Endothelial cell of umbilical vein (primary cell): ENCODE results near the gene ACSS2. TPM values are rescaled to one million over a fixed set of nuclear protein-coding genes. Genes with fewer than 3 reads are reported as not detected.

Source experiments
- BruUV-seq: library from RNA; stranded (reverse); fragments of 400-500 nt; replicated peaks from 2 replicates; lab custom pipeline; 2021; lab: Mats Ljungman, UMichigan
- CTCF ChIA-PET: fragments of 300-600, 350-600 bp; sonication (Branson Sonifier 250); formaldehyde crosslinking; loops from one replicate; lab custom pipeline; 2021; ENCODE audit warnings: antibody characterized with exemption, inconsistent platforms; lab: Charles Lee
- POLR2A ChIA-PET: fragments of 300-600, 350-600 bp; sonication (Branson Sonifier 250); formaldehyde crosslinking; loops from one replicate; lab custom pipeline; 2021; ENCODE audit warnings: antibody characterized with exemption, inconsistent platforms; lab: Charles Lee
- DNase-seq: peaks from one replicate; pipeline ENCODE4 v3.0.0-alpha.2; 2011; ENCODE audit warnings: low read depth, low spot score
- FAIRE-seq: peaks from 2 replicates; lab custom pipeline; 2011; peaks lifted over from hg19 to GRCh38; lab: Jason Lieb, UNC
- H2AFZ ChIP-seq: 2 replicates; pipeline ENCODE4 v1.6.0; 2012; ENCODE audit warnings: low read depth, low read length, control low read depth, inconsistent platforms
- H3K27ac ChIP-seq: 2 replicates; pipeline ENCODE4 v1.5.1; 2011; ENCODE audit warnings: low read depth, mild to moderate bottlenecking, control low read depth, low read length, moderate library complexity; ENCODE audit not compliant: insufficient read depth
- H3K27me3 ChIP-seq, 2 experiments: 2 replicates each; pipeline versions ENCODE4 v1.6.0 to v1.6.1; 2011; ENCODE audit warnings: low read length in 2 of 2, mixed read lengths in 1 of 2; ENCODE audit not compliant: control insufficient read depth in 2 of 2, insufficient read depth in 2 of 2
- H3K36me3 ChIP-seq, 2 experiments: 2 replicates in 1 of 2; 3 replicates in 1 of 2; pipeline ENCODE4 v1.5.1; 2011; ENCODE audit warnings: low read length in 2 of 2, mild to moderate bottlenecking in 1 of 2, moderate library complexity in 1 of 2; ENCODE audit not compliant: control insufficient read depth in 2 of 2, insufficient read depth in 2 of 2; ENCODE audit errors: extremely low read depth in 1 of 2
- H3K4me1 ChIP-seq: 3 replicates; pipeline ENCODE4 v1.5.1; 2011; ENCODE audit warnings: mild to moderate bottlenecking, low read length; ENCODE audit not compliant: control insufficient read depth, insufficient read depth; ENCODE audit errors: extremely low read depth
- H3K4me2 ChIP-seq: 2 replicates; pipeline ENCODE4 v1.6.1; 2011; ENCODE audit warnings: low read length, control low read depth, mixed read lengths; ENCODE audit not compliant: insufficient read depth
- H3K4me3 ChIP-seq, 3 experiments: fragments of 200-600 bp in 1 of 3; sonication (generic), shearing (Covaris generic) in 1 of 3; replicated peaks in 1 of 3; 2 replicates each; pipeline ENCODE4 v1.5.1; 2011 to 2016; ENCODE audit warnings: control low read depth in 3 of 3, low read length in 3 of 3, mild to moderate bottlenecking in 2 of 3, inconsistent platforms in 1 of 3, low read depth in 1 of 3, moderate library complexity in 1 of 3; ENCODE audit not compliant: insufficient read depth in 1 of 3
- H3K79me2 ChIP-seq: 2 replicates; pipeline ENCODE4 v1.6.0; 2012; ENCODE audit warnings: low read length, inconsistent platforms; ENCODE audit not compliant: control insufficient read depth, insufficient read depth
- H3K9ac ChIP-seq: replicated peaks from 2 replicates; pipeline ENCODE3; 2011; ENCODE audit warnings: low read length, control low read depth; ENCODE audit not compliant: insufficient read depth; ENCODE audit errors: extremely low read depth
- H3K9me1 ChIP-seq: replicated peaks from 3 replicates; pipeline ENCODE4 v1.6.0; 2011; ENCODE audit warnings: mild to moderate bottlenecking, low read length; ENCODE audit not compliant: control insufficient read depth, insufficient read depth; ENCODE audit errors: extremely low read depth
- H3K9me3 ChIP-seq: replicated peaks from 2 replicates; pipeline ENCODE4 v1.5.1; 2012; ENCODE audit warnings: low read length, inconsistent platforms; ENCODE audit not compliant: control insufficient read depth, insufficient read depth
- H4K20me1 ChIP-seq: replicated peaks from 2 replicates; pipeline ENCODE3; 2011; ENCODE audit warnings: mild to moderate bottlenecking, low read length; ENCODE audit not compliant: control insufficient read depth, insufficient read depth; ENCODE audit errors: extremely low read depth
- CTCF ChIP-seq, 2 donors: IDR thresholded peaks; 1 replicate in 1 of 2; 2 replicates in 1 of 2; pipeline ENCODE4 v1.5.1; 2011; ENCODE audit warnings: low read length in 2 of 2, mild to moderate bottlenecking in 2 of 2, moderate library complexity in 2 of 2, control low read depth in 1 of 2, inconsistent platforms in 1 of 2, low read depth in 1 of 2; ENCODE audit not compliant: insufficient read depth in 1 of 2; ENCODE audit errors: extremely low read depth in 1 of 2
- EZH2 ChIP-seq: IDR thresholded peaks from 2 replicates; pipeline ENCODE4 v1.6.1; 2012; ENCODE audit warnings: borderline replicate concordance, low read depth, mild to moderate bottlenecking, moderate library complexity, low read length, inconsistent platforms; ENCODE audit not compliant: severe bottlenecking
- FOS ChIP-seq: IDR thresholded peaks from 2 replicates; pipeline ENCODE4 v1.6.1; 2011; ENCODE audit warnings: mild to moderate bottlenecking, low read length, moderate library complexity, borderline replicate concordance; ENCODE audit not compliant: insufficient read depth
- GATA2 ChIP-seq: IDR thresholded peaks from 2 replicates; pipeline ENCODE4 v1.7.0; 2011; ENCODE audit warnings: low read depth, mild to moderate bottlenecking, moderate library complexity, mixed read lengths, low read length; ENCODE audit not compliant: insufficient read length, insufficient read depth
- JUN ChIP-seq: IDR thresholded peaks from 2 replicates; pipeline ENCODE4 v1.6.1; 2011; ENCODE audit warnings: borderline replicate concordance, low read depth; ENCODE audit not compliant: insufficient read length, insufficient read depth
- MAX ChIP-seq: IDR thresholded peaks from 2 replicates; pipeline ENCODE4 v1.6.1; 2011; ENCODE audit not compliant: insufficient read depth, insufficient read length
- MYC ChIP-seq: IDR thresholded peaks from one replicate; pipeline ENCODE4 v1.6.1; 2011; ENCODE audit warnings: mild to moderate bottlenecking, low read depth, low read length
- POLR2A ChIP-seq: IDR thresholded peaks from 2 replicates; pipeline ENCODE4 v1.6.1; 2012; ENCODE audit warnings: low read depth, mild to moderate bottlenecking, control low read depth, low read length
- POLR2AphosphoS5 ChIP-seq: IDR thresholded peaks from 2 replicates; pipeline ENCODE4 v1.6.1; 2012; ENCODE audit warnings: low read depth, mild to moderate bottlenecking, control low read depth, low read length, moderate library complexity; ENCODE audit not compliant: insufficient read depth
- dilution Hi-C: fragments of 300-500 bp; cut with MboI; formaldehyde crosslinking; loops from one replicate; pipeline ENCODE4 v1.15.0; 2019; ENCODE audit warnings: low sequenced_read_pairs; ENCODE audit not compliant: extremely low pct_ligation_motif_present
- intact Hi-C: fragments of 100-400 bp; cut with micrococcal nuclease; formaldehyde crosslinking; loops from one replicate; pipeline ENCODE4 v1.10.0; 2022
- polyA plus RNA-seq, 4 experiments: library from polyadenylated mRNA; depleted of rRNA in 3 of 4; stranded (reverse) in 3 of 4; unstranded in 1 of 4; fragments of >200 nt; gene quantifications; 2 replicates each; pipeline versions ENCODE4 v1.2.1 to v1.2.3, GENCODE V29; 2011 to 2012; ENCODE audit warnings: missing spikeins in 1 of 4
- total RNA-seq: library from RNA; stranded (reverse); gene quantifications from 2 replicates; pipeline ENCODE4 v1.2.3, GENCODE V29; 2021

The ACSS2 gene
- total and polyA plus RNA-seq, 2 donors (not counting 3 experiments of a cell fraction or from before 2014, with no cell fraction given): 40.7 to 42.3 TPM

- Histone ChIP-seq H3K79me2 (no peaks in the 10 kb centered on the region), H3K9me1 (no peaks in the 10 kb centered on the region), H3K36me3 (no peaks in the 10 kb centered on the region), H2AFZ (no peak overlapping the region), H3K4me2 (no peak overlapping the region), H3K9ac (no peak overlapping the region), H4K20me1 (no peaks in the 10 kb centered on the region), H3K9me3 (no peaks in the 10 kb centered on the region), H3K4me1 (no peaks in the 10 kb centered on the region), H3K27me3 (no peaks in the 10 kb centered on the region), H3K4me3 (no peak overlapping the region), H3K27ac (no peak overlapping the region)
- dilution Hi-C loops: no loop called here
- no peak for DNase-seq
- TF ChIP-seq POLR2A (no peak), POLR2AphosphoS5 (no peak), FOS (no peak), JUN (no peak), MYC (no peak), MAX (no peak), CTCF (IDR thresholded peaks at IDR 0.05; ENCODE audit: extremely low read depth in 1 of 2, insufficient read depth in 1 of 2, low read depth in 1 of 2, low read length in 2 of 2) (no peak), EZH2 (no peak), GATA2 (no peak)
- intact Hi-C loops: no loop called here
- ChIA-PET POLR2A (interaction anchor here (0.6 kb wide), 1 partner anchor 29 kb away, joined by 4 read pairs; no protein-coding TSS in a partner anchor), CTCF (interaction anchor here (0.8 to 3.6 kb wide), 3 partner anchors 9 to 92 kb away, joined by 3 to 27 read pairs (median 3); partner anchors contain the start of genes GGT7, GSS and MYH7B)
- no TSS peak for BruUV-seq
- FAIRE-seq: no peak
These were observed 12.2 kb upstream of the ACSS2 start for GRCh38 chr20:34864216-34864615.
